ENCODE measurements around the gene GPR107.

The GPR107 gene

DNA sequence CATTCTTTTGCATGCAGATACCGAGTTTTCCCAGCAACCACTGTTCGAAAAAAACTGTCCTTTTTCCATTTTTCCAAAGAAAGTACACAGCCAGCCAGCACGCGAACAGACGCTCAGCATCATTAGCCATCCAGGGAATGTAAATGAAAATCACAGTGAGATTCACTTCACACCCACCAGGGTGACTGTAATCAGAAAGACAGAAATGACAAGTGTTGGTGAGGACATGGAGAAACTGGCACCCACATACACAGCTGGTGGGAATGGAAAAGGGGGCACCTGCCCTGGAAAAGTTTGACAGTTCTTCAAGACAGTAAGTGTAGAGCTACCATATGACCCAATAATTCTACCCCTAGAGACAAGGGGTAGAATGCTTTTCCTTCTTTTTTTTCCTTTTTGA lies 93.5 kb downstream of the GPR107 start:
- no peak for DNase-seq (ENCODE audit: low read depth)
- in situ Hi-C loops (cut with HindIII; ENCODE audit: low sequenced_read_pairs), result no loop called here
- TF ChIP-seq CTCF (IDR thresholded peaks at IDR 0.05; ENCODE audit: low read depth, low read length, missing control alignments), result no peak
- no peak overlapping the region for H3K4me3 ChIP-seq (ENCODE audit: low read depth, low read length)

DNA sequence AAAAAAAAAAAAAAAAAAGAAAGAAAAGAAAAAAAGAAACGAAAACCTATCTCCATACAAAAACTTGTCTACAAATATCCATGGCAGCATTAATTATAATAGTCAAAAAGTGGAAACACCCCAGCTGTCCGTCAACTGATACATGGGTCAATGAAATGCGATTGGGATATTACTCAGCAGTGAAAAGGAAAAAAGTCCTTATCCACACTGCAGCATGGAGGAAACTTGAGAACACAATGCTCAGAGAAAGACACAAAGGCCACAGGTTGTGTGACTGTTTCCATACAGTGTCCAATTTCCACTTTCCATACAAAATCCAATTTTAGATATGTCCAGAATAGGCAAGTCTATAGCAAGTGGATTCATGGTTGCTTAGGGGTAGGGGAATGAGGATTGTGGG lies 94.2 kb downstream of the GPR107 start:
- no peak for TF ChIP-seq CTCF (IDR thresholded peaks at IDR 0.05; ENCODE audit: low read depth, low read length, missing control alignments)
- in situ Hi-C loops (cut with HindIII; ENCODE audit: low sequenced_read_pairs), result no loop called here
- no peak overlapping the region for H3K4me3 ChIP-seq (ENCODE audit: low read depth, low read length)
- DNase-seq (ENCODE audit: low read depth), result no peak

DNA sequence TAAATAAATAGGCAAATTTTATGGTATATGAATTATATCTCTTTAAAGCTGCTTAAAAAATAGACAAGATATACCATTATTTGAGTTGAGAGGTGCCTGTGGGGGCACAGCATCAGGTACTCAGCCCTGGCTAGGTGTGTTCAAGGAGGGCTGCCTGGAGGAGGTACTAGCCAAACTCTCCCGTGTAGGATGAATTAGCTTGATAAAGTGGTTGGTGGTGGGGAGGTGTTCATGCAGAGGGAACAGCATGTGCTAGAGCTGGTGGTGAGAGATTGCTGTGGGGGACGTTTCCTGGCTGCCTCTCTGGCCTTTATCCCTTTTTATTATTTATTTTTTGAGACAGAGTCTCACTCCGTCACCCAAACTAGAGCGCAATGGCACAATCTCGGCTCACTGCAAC lies 95.3 kb downstream of the GPR107 start:
- in situ Hi-C loops (cut with HindIII; ENCODE audit: low sequenced_read_pairs), result no loop called here
- no peak for TF ChIP-seq CTCF (IDR thresholded peaks at IDR 0.05; ENCODE audit: low read depth, low read length, missing control alignments)
- no peak overlapping the region for H3K4me3 ChIP-seq (ENCODE audit: low read depth, low read length)
- no peak for DNase-seq (ENCODE audit: low read depth)

- DNase-seq (ENCODE audit: low read depth), result no peak
- in situ Hi-C loops (cut with HindIII; ENCODE audit: low sequenced_read_pairs), result no loop called here
- no peak for TF ChIP-seq CTCF (IDR thresholded peaks at IDR 0.05; ENCODE audit: low read depth, low read length, missing control alignments)
- H3K4me3 ChIP-seq (ENCODE audit: low read depth, low read length), result no peak overlapping the region
Measured at GRCh38 chr9:130149654-130150286, 96.1 kb downstream of the GPR107 start.

DNA sequence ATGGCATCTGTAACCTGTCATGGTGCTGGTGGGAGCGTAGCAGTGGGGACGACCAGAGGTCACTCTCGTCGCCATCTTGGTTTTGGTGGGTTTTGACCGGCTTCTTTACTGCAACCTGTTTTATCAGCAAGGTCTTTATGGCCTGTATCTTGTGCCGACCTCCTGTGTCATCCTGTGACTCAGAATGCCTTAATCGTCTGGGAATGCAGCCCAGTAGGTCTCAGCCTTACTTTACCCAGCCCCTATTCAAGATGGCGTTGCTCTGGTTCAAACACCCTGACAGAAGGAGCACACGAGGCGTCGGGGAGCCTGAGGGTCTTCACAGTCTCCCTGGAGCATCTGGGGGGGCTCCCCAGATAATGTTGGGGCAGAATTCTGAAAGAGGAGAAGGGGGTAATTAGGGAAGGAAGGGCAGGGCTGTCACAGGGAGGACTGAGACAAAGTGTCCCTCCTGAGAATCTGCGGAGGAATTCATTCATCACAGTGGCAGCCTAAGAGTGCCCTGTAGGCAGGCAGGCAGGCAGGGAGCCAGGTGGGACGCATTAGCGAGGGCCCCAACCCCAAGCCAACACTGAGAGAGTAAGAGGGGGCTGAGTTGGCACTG lies 97.2 kb downstream of the GPR107 start:
- TF ChIP-seq CTCF (IDR thresholded peaks at IDR 0.05; ENCODE audit: low read depth, low read length, missing control alignments), result no peak
- in situ Hi-C loops (cut with HindIII; ENCODE audit: low sequenced_read_pairs), result no loop called here

GRCh38 chr9:130154816-130155215 lies 101.1 kb downstream of the GPR107 start:
- TF ChIP-seq CTCF (IDR thresholded peaks at IDR 0.05; ENCODE audit: low read depth, low read length, missing control alignments), result no peak
- H3K4me3 ChIP-seq (ENCODE audit: low read depth, low read length), result no peak overlapping the region
- DNase-seq (ENCODE audit: low read depth), result no peak
- in situ Hi-C loops (cut with HindIII; ENCODE audit: low sequenced_read_pairs), result no loop called here

More for the DNA sequence above, 97.2 kb downstream of the GPR107 start:
- DNase-seq (ENCODE audit: low read depth), result no peak
- no peak overlapping the region for H3K4me3 ChIP-seq (ENCODE audit: low read depth, low read length)
